ENCODE results near the gene C1RL. TPM values are rescaled to one million over a fixed set of nuclear protein-coding genes. Genes with fewer than 3 reads are reported as not detected.

The C1RL gene
- total RNA-seq, 1 donor from 2014 or later, result 196 TPM

GRCh38 chr12:7142056-7142644 lies 33.1 kb upstream of the C1RL start:
- DNase-seq (ENCODE audit: low spot score in 2 of 2), result no peak
- H3K36me3 ChIP-seq, result peaks cover 4 to 23% of the 10 kb centered on the region in 2 donors
- no peaks in the 10 kb centered on the region for H3K27me3 ChIP-seq
- H3K27ac ChIP-seq, result no peak overlapping the region
- no peaks in the 10 kb centered on the region for H3K4me1 ChIP-seq
- intact Hi-C loops (cut with DNase I), result loop anchor here (10.0 kb wide), 1 partner anchor 493 kb away; no protein-coding TSS in a partner anchor
- no peaks in the 10 kb centered on the region for H3K9me3 ChIP-seq
- peak; percentile 10 to 59 (median 45) for TF ChIP-seq CTCF (IDR thresholded peaks at IDR 0.05)
- H3K4me3 ChIP-seq, result no peak overlapping the region

- Histone ChIP-seq H3K36me3 (peaks cover 10 to 24% of the 10 kb centered on the region in 2 donors), H3K9me3 (no peaks in the 10 kb centered on the region), H3K4me1 (no peaks in the 10 kb centered on the region), H3K27me3 (no peaks in the 10 kb centered on the region), H3K4me3 (no peak overlapping the region), H3K27ac (no peak overlapping the region)
- TF ChIP-seq CTCF (IDR thresholded peaks at IDR 0.05), result no peak
- intact Hi-C loops (cut with DNase I), result loop anchor here (10.0 kb wide), 1 partner anchor 493 kb away; no protein-coding TSS in a partner anchor
- DNase-seq (ENCODE audit: low spot score in 2 of 2), result no peak
Measured at GRCh38 chr12:7141351-7142005, 32.5 kb upstream of the C1RL start.

- intact Hi-C loops (cut with DNase I), result no loop called here
- Histone ChIP-seq H3K4me1 (no peaks in the 10 kb centered on the region), H3K4me3 (no peak overlapping the region), H3K27ac (no peak overlapping the region), H3K27me3 (no peaks in the 10 kb centered on the region), H3K9me3 (no peaks in the 10 kb centered on the region), H3K36me3 (peaks cover 15 to 30% of the 10 kb centered on the region in 2 donors)
- no peak for TF ChIP-seq CTCF (IDR thresholded peaks at IDR 0.05)
- DNase-seq (ENCODE audit: low spot score in 2 of 2), result no peak
Measured at GRCh38 chr12:7139200-7139599, 30.2 kb upstream of the C1RL start.

- Histone ChIP-seq H3K36me3 (peaks cover 15 to 26% of the 10 kb centered on the region in 2 donors), H3K27me3 (no peaks in the 10 kb centered on the region), H3K4me3 (no peak overlapping the region), H3K9me3 (no peaks in the 10 kb centered on the region), H3K27ac (no peak overlapping the region), H3K4me1 (no peaks in the 10 kb centered on the region)
- intact Hi-C loops (cut with DNase I), result no loop called here
- no peak for DNase-seq (ENCODE audit: low spot score in 2 of 2)
- TF ChIP-seq CTCF (IDR thresholded peaks at IDR 0.05), result no peak
Measured at GRCh38 chr12:7137908-7138307, 28.9 kb upstream of the C1RL start.

- no peak for DNase-seq (ENCODE audit: low spot score in 2 of 2)
- no peaks in the 10 kb centered on the region for H3K27me3 ChIP-seq
- intact Hi-C loops (cut with DNase I), result no loop called here
- peaks cover 15 to 24% of the 10 kb centered on the region in 2 donors for H3K36me3 ChIP-seq
- H3K9me3 ChIP-seq, result no peaks in the 10 kb centered on the region
- no peaks in the 10 kb centered on the region for H3K4me1 ChIP-seq
- H3K4me3 ChIP-seq, result no peak overlapping the region
- no peak overlapping the region for H3K27ac ChIP-seq
- no peak for TF ChIP-seq CTCF (IDR thresholded peaks at IDR 0.05)
Measured at GRCh38 chr12:7136676-7137075, 27.7 kb upstream of the C1RL start.
